Measurements from ENCODE around the gene FGF22.
"Not testable (repeated sequence)": the region's sequence is repeated elsewhere in the genome, so short reads cannot be mapped to it uniquely, and the experiment has no call there.

The FGF22 gene

DNA sequence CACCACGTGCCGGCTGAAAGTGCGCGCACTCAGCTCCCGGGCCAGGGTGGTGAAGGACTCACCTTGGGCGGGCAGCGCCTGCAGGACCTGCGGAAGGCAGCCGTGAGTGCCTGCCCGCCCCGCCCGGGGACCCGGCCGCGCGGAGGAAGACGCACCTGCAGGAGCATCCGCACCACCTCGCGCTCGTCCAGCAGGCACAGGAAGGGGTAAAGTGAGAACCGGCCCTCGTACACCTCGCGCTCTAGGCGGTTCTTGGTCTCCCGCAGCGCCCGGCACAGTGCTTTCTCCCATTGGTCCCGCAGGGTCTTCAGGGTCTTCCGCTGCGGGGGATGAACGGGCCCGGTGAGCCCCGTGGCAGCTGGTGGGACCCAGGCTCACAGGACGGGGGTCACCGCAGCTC is 17.0 kb upstream of the FGF22 start:
- DNase-seq = no peak

DNA sequence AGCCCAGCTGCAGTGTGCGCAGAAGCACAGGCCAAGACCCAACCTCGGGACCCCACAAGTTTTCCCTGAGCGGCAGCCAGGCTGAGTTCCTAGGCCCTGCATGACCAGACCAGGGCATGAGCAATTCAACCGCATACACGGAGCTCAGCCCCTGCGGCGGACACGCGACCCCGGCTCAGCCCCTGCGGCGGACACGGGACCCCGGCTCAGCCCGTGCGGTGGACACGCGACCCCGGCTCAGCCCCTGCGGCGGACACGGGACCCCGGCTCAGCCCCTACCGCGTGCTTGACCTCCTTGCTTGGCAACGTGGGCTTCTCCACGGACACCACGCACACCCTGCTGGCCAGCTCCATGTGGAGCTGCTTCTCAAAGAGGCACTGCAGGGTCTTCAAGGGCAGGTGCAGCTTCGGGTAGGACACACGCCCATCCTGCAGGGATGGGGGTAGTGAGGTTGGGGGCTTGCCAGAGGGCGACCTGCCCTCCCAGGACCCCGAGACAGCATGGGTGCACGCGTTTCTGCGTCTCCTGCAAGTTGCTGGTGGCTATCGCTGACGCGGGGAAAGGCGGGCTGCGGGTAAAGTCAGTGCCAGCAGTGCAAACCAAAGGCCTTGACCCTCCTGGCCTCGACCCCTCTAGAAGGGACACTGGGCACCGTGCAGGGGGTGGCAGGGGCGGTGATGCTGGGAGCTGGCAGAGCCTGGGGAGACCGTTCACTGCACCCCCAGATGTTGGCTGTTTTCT is 16.3 kb upstream of the FGF22 start:
- no peak for DNase-seq

DNA sequence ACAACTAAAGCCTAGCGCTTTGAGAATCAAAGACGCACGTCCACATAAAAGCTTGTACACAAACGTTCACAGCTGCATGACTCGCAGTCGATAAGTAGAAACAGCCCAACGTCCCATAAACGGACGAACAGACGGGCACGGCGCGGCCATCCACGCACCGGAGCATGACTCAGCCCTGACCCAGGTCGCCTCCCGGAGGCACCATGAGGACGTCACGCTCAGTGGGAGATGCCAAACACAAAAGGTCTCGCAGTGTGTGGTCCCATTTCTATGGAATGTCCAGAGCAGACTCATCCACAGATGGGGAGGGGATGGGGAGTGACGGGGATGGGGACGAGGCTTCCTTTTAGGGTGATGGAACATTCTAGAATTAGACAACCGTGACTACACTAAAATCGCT is 15.7 kb upstream of the FGF22 start:
- no peak for DNase-seq

DNA sequence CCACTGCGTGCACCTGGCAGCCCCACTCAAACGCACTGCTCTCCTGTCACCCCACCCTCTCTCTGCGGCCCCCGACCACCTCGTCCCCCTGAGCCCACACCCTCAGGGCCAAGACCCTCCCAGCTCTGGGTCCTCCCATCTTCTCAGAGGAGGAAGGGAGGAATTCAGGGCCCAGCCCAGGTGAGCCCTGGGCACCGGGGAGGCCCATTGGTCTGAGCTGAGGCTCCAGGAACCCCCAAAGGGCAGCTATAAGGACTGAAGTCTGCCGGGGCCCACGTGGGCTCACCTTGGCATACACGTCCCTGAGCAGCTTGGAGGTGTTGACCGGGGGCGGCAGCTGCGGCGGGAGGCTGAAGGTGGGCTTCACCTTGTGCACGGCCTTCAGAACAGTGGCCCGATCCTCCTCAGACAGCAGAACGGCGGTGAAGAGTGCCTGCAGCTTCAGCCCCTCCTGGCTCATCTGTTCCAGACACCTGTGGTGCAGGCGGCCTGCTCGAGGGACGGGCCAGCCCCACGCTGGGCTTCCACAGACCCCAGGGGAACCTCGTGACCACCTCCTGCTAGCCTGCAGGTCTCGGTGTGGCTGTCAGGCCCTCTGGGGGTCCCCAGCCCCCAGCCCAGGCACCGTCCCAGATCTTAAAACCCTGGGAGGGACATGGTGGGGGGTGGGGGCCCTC is 15.1 kb upstream of the FGF22 start:
- DNase-seq = no peak

DNA sequence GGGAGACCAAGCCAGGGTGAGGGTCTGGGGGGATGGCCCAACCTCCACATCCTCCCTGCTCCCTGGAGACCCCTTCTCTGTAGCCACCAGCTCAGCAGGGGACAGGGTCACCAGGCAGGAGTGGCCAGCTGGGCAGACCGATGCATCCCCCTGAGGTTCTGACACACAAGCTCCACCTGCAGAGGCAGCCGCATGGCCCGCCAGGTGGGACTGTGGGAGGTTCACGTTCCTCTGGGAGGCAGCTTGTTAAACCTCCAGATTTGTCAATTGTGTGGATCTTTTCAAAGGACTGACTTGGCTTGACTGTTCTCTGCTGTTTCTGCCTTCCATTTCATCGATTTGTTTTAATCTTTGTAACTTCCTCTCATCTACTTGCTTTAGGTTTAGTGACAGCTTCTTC is 14.4 kb upstream of the FGF22 start:
- DNase-seq = no peak

DNA sequence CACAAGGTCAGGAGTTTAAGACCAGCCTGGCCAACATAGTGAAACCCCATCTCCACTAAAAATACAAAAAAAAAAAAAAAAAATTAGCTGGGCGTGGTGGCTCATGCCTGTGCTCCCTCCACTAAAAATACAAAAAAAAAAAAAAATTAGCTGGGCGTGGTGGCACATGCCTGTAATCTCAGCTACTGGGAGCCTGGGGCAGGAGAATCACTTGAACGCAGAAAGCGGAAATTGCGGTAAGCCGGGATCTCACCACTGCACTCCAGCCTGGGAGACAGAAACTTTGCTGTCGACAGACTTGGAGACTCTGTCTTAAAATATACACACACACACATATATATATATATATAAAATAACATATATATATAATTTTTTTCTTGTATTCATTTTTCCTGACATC is 13.1 kb upstream of the FGF22 start:
- DNase-seq = not testable (repeated sequence)

DNA sequence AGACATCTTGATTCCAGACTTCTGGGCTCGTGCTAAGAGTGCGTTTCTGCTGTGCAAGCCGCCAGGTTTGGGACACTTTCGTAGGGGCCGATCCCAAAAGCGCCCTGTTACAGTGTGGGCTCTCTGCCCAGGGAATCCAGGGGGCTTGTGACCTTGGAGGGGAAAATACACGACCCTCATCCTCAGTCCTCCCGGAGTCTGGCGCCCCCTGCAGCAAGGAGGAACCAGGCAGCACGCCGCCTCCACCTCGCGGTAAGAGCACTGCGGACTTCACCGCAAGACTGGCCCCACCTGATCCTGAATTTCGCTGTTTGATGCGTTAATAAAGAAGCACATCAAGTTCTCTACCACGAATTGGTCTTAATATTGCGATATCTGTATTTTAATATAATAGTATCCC is 11.5 kb upstream of the FGF22 start:
- no peak for DNase-seq

DNA sequence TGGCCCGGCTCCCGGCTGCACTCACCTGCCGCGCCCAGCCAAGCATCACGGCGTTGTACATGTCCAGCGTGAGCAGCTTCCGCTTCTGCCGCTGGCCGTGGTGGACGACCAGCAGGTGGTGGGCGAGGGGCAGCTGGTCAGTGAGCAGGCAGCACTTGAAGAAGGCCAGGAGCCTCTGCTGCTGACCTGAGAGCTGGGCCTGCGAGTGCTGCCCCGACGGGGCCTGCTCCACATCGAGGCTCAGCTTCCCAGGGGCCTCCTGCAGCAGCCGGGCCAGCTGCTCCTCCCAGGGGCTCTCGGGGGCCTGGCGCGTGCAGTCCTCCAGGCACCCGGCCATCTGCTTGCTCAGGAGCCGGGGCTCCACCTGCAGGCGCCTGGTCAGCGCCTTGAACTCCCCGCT is 10.2 kb upstream of the FGF22 start:
- DNase-seq = not testable (repeated sequence)

DNA sequence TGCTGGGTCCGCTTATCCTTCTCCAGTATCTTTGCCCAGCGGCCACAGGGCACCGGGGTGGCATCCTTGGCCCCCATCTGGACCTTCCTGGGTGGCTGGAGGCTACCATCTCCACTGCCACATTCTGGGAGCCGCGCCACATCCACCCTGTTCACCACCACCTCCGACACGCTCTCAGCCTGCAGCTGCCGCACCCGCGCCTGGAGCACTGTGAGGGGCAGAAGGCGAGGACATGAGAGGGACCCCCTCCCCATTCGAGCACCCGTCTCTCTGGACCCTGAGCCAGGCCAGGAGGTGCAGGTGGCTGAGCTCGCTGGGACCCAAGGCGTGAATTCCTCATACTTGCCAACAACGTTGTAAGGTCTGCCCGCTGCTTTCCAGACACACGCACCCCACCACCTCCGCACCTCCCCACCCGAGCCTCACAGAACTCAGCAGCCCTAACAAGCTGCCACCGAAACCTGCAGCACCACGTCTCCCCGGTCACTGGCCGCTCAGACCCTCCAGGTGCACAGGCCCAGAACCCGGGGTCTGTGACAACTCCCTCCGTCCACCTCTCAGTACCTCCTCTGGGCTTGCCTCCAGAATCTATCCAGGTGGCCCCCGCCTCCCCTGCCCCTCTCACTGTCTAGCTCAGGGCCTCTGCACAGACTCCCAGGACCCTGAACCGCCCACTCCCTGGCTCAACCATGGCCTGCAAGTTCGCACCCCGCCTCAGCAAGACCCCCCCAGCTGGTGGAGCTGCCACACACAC is 9.5 kb upstream of the FGF22 start:
- DNase-seq = no peak

DNA sequence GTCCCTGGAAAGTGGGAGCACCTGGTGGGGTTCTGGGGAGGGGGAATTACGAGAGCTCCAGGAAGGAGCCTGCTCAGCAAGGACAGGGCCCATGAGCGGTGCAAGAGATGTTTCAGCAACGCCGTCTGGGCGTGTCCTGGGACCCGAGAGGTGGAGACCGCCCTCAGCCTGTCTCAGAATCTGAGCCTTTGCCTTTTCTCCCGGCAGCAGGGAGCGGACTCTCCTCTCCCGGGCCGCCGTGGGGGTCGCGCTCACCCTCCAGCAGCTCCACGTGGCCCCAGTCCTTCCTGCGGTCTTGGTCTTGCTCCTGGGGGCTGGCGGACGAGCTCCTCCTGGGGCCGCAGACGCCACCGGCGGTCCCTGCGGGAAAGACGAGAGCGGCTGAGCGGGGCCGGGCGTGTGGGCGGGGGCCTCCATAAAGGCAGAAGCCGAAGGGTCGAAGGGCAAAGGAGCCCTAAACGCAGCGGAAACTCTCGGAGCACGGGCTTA is 7.1 kb upstream of the FGF22 start:
- peak; percentile 65 for DNase-seq

DNA sequence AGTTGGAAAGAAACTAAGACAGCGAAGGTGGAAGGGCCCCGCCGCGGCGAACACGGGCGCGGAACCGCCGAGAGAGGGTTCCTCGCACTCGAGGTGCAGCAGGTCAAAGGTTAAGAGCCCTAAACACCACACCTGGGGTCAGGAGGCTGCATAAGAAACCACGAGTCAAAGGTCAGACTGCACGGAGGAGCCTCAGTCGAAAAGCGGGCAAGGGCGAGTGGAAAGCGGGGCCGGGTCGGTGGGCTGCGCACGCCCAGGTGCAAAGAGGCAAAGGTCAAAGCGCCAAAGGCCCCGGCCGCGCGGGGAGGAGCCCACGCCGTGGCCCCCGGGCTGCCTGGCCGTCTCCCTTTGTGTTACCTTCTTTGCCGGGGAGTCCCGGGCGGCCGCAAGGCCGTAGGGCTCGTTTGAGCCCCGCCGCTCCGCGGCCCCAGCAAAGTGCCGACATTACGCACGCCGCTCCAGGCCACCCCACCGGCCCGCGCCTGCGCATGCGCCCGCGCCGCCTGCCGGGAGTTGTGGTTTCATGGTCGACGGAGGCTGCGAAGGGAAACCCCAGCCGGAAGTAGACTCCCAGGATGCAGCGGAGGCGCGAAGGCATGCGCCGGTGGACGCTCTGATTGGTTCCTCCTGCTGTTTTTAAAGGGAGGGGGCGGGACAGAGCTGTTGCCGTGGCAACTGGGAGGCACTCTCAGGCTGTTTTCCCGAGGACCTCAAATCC is 6.5 kb upstream of the FGF22 start, which contains the start of gene POLRMT:
Gene POLRMT, minus strand, starts transcription at position 470 of the 718 bp plus-strand sequence. Its CDS starts 25 bp downstream, at position 445.
- peak; percentile 99 for DNase-seq

DNA sequence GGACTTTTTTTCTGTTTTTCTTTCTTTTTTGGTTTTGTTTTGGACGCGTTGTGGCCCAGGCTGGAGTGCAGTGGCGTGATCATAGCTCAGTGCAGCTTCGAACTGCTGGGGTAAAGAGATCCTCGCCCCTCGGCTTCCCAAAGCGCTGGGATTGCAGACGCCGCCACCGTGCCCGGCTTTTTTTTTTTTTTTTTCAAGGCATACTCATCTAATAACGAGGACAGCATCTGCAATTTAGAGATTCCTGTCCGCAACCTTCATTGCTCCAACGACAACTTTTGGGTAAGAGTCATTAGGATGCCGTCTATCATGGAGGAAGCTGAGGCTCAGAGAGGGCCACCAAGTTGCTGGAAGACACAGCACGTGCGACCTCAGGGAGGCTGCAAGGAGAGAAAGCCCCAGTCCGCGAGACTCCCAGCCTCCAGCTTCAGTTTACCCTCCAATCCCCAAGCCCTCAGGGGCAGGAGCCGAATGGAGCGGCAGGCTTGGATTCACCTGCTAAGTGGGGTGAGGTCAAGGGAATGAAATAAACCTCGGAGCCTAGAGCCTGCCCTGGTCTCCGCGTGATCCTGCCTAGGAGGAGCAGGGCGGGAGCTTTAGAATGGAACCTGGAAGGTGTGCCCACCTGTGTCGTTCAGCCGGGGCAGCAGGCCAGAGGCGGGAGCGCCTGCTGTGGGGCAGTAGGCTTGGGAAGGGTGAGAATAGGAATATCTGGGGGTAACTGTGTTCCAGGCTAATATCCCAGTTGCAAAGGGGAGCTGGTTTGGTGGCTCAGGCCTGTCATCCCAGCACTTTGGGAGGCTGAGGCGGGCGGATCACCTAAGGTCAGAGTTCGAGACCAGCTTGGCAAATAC is 5.7 kb upstream of the FGF22 start:
- DNase-seq = no peak

DNA sequence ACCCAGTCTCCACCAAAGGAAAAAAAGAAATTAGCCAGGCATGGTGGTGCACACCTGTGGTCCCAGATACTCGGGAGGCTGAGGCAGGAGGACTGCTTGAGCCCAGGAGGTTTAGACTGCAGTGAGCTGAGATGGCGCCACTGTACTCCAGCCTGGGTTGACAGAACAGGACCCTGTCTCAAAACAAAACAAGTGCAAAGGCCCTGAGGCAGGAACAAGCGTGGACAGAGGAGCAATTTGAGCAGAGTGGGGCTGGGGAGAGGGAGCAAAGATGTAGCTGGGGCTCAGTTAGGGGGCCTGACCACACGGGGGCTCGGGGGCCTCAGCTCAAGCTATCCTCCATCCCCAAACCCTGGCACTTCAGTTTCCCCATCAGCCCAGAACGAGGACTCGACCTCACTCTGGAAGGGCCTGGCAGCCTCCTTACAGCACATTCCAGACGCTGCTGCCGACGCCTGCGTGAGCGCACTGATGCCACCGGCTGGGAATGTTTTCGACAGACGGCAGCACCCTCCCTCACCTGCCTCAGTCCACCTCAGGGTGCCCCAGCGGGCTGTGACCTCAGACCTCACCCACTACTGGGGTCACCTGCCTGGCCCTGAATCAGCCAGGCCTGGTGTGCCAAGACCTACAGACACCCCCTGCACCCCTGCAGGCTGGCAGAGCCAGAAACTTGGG is 4.6 kb upstream of the FGF22 start:
- no peak for DNase-seq

DNA sequence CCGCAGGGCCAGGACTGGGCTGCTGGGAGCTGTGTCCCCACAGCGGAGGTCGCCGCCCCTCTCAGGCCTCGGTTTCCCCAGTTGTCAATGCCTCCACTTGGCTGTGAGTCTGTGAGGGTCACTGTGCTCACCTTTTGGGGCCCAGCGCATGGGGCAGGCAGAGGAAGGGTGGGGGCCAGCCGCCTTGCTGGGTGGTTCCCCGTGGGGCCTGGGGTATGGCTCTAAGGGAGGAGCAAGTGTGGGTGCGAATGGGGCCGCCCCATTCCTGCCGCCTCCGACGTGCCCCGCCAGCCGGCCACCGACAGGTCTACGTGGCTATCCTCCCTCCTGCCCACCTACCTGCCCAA is 800 bp upstream of the FGF22 start:
- DNase-seq = no peak

DNA sequence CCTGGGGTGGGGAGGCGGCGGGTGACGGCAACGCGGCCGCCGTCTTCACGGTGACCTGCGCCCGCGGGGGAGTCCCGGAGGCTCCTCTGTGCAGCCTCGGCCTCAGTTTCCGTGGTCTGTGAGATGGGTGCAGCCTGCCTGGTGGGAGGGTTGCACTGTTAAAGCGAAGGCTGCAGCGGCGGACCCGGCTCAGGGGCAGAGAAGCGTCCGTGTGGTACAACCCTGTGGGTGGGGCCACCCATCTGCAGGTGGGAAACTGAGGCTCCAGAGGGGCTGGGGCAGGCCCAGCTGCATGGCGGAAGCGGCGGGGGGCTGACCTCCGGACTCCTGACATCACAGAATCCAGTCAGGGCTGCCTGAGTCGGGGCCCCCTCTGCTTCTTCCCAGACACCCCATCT is 481 bp downstream of the FGF22 start:
- DNase-seq = no peak

DNA sequence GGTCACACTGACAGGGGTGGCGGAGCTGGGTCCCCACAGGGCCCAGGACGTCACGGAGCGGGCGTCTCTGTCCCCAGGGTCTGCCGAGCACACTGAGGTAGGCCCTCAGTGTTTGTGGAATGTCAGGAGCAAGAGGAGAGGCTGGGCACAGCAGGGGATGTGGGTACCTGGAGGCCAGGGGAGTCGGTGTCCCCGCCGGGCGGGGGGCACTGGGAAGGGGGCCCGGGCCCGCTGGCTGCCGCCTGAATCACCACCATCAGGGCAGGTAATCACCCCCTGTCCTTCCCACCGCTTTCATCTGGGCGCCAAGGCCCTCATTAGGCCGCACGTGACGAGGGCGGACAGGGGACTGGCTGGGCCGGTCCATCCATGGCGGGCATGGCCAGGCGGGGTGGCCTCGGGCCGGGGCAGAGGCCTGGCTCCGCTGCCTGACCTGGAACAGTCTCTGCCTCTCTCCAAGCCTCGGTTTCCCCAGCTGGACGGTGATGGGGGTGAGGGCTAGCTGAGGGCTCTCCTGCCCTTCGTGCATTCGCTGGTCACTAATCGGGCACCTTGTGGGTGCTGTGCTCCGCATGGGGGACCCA is 1.0 kb downstream of the FGF22 start:
- DNase-seq = no peak

DNA sequence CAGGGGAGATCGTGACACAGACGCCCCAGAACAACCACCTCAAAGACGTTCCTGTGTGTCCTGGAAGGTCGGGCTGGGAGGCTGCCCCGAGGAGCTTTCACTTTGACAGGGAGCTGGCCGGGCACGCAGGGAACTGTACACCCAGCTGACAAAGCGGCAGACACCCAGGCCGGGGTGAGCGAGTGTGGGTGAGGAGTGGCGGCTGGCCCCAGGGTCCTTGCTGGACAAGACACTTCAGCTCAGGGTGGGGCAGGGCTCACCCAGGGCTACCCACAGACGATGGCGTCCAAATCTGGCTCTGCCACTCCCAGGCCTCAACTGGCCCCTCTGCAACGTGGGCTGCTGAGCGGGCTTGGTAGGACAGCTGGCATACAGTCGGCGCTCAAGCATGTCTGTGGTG is 2.0 kb downstream of the FGF22 start:
- no peak for DNase-seq

DNA sequence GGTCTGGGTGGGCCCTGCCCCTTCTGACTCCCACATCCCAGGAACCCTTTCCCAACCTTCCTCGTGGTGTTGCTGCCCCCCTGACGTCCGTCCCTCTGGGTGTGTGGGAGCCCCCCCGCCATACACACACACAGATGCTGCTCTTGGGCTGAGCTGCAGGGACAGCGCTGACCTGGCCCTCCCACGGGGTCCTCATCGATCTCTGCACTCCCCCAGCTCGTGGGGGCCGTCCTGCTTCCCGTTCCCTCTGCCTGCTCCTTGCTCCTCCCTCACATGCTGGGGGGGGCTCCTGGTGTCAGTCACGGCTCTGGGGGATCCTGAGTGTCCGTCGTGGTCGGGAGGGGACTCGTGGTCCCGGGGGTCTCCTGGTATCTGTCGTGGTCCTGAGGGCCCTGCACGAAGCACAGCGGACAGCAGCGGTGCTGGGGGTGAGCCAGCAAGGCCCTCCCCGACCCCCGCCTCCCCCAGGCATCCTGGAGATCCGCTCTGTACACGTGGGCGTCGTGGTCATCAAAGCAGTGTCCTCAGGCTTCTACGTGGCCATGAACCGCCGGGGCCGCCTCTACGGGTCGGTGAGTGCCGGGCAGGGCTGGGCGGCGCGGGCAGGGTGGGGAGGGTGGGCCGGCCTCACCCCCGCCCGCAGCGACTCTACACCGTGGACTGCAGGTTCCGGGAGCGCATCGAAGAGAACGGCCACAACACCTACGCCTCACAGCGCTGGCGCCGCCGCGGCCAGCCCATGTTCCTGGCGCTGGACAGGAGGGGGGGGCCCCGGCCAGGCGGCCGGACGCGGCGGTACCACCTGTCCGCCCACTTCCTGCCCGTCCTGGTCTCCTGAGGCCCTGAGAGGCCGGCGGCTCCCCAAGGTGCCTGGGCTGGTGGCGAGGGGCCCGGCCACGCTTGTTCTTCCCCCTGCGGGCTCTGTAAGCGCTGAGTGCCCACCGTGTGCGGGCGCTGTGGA is 3.4 kb downstream of the FGF22 start:
- no peak for DNase-seq

DNA sequence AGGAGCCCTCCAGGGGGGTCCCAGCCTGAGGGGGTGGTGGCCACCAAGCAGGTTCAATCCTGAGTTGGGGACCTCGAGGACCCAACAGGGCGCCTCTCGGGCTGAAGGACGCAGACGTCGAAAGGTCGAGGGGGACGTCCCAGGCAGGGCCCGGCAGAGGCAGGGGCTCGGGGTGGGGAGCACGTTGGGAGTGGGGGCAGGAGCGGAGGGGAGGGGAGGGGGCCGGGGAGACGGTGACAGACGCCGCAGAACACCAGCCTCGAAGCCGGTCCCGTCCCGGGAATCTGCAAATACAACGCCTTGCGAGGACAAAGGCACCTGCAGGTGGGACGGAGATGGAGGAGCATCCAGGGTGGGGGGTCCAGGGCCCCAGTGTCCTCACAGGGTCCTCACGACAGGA is 4.1 kb downstream of the FGF22 start:
- DNase-seq = no peak

DNA sequence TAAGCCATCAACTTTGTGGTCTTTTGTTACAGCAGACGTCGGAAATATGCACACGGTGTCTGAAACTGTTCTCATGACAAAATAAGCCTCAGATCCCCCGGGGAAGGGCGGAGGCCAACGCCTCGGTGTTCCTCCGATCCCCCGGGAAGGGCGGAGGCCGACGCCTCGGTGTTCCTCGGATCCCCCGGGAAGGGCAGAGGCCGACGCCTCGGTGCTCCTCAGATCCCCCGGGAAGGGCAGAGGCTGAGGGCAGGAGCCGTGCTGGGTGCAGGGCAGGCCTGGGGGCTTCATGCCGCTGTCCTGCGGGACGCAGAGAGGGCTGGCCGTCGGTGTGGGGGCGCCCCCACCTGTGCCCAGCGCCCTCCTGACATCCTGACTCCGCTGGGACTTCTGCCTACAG is 4.7 kb downstream of the FGF22 start:
- DNase-seq = no peak
